ENCODE data around the gene BAAT.

DNA sequence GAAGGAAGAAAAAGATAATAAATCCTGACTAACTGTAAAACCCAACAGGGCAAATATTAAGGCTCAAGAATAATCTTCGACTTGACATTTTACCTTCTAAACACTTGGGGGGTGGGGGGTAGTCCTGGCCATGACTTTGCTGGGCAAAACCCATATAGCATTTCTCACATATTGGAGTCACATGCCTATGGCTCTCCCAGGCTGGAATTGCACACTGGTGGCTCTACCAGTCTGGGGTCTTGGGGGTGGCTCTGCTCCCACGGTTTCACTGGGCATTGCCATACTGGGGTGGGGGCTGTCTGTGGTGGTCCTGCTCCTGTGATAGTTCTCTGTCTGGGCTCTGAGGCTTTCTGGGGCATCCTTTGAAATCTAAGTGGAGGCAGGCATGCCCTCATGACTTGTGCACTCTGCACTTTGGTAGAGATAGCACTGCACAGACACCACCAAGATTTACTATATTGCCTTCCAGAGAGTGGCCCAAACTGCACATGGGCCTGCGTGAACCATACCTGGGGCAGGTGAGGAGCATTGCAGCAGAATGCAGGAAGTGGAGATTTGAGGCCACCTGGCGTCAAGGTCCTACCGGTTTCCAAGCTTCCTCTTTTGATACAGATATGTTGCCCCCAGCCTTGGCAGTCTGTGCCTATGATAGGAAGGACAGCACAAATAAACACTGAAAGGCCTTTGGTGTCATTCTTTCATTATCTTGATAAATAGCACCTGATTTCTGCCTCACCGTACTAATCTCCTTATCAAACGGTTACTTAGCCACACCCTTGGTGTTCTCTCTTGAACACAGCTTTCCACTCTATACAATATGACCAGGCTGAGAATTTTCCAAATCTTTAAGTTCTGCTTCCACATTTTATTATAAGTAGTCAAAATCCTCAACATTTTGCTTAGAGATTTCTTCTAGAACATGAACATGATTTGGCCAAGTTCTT is 29.8 kb downstream of the BAAT start:
- TF ChIP-seq YY1 (tag by site-specific recombination; IDR thresholded peaks at IDR 0.05) (no peak), ZNF426 (tag by site-specific recombination; IDR thresholded peaks at IDR 0.05) (no peak), HOXA7 (CRISPR knock-in tag; IDR thresholded peaks at IDR 0.05; ENCODE audit: borderline replicate concordance) (no peak), ZNF791 (tag by site-specific recombination; IDR thresholded peaks at IDR 0.05) (no peak), ZNF777 (tag by site-specific recombination; IDR thresholded peaks at IDR 0.05; ENCODE audit: borderline replicate concordance) (no peak), ZNF785 (tag by site-specific recombination; IDR thresholded peaks at IDR 0.05) (no peak), ZNF121 (tag by site-specific recombination; IDR thresholded peaks at IDR 0.05) (no peak), ZNF239 (tag by site-specific recombination; IDR thresholded peaks at IDR 0.05) (no peak)
- TF ChIP-seq, protein P1, sequence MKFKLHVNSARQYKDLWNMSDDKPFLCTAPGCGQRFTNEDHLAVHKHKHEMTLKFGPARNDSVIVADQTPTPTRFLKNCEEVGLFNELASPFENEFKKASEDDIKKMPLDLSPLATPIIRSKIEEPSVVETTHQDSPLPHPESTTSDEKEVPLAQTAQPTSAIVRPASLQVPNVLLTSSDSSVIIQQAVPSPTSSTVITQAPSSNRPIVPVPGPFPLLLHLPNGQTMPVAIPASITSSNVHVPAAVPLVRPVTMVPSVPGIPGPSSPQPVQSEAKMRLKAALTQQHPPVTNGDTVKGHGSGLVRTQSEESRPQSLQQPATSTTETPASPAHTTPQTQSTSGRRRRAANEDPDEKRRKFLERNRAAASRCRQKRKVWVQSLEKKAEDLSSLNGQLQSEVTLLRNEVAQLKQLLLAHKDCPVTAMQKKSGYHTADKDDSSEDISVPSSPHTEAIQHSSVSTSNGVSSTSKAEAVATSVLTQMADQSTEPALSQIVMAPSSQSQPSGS (tag by site-specific recombination; IDR thresholded peaks at IDR 0.05; ENCODE audit: low read depth), result no peak
- TF ChIP-seq, protein P2, sequence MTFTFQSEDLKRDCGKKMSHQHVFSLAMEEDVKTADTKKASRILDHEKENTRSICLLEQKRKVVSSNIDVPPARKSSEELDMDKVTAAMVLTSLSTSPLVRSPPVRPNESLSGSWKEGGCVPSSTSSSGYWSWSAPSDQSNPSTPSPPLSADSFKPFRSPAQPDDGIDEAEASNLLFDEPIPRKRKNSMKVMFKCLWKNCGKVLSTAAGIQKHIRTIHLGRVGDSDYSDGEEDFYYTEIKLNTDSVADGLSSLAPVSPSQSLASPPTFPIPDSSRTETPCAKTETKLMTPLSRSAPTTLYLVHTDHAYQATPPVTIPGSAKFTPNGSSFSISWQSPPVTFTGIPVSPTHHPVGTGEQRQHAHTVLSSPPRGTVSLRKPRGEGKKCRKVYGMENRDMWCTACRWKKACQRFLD (tag by site-specific recombination; IDR thresholded peaks at IDR 0.05), result no peak
- TF ChIP-seq, protein P3, sequence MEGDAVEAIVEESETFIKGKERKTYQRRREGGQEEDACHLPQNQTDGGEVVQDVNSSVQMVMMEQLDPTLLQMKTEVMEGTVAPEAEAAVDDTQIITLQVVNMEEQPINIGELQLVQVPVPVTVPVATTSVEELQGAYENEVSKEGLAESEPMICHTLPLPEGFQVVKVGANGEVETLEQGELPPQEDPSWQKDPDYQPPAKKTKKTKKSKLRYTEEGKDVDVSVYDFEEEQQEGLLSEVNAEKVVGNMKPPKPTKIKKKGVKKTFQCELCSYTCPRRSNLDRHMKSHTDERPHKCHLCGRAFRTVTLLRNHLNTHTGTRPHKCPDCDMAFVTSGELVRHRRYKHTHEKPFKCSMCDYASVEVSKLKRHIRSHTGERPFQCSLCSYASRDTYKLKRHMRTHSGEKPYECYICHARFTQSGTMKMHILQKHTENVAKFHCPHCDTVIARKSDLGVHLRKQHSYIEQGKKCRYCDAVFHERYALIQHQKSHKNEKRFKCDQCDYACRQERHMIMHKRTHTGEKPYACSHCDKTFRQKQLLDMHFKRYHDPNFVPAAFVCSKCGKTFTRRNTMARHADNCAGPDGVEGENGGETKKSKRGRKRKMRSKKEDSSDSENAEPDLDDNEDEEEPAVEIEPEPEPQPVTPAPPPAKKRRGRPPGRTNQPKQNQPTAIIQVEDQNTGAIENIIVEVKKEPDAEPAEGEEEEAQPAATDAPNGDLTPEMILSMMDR (tag by site-specific recombination; IDR thresholded peaks at IDR 0.05), result no peak
- TF ChIP-seq, protein P4, sequence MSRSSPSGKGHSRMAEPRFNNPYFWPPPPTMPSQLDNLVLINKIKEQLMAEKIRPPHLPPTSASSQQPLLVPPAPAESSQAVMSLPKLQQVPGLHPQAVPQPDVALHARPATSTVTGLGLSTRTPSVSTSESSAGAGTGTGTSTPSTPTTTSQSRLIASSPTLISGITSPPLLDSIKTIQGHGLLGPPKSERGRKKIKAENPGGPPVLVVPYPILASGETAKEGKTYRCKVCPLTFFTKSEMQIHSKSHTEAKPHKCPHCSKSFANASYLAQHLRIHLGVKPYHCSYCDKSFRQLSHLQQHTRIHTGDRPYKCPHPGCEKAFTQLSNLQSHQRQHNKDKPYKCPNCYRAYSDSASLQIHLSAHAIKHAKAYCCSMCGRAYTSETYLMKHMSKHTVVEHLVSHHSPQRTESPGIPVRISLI (tag by site-specific recombination; IDR thresholded peaks at IDR 0.05), result no peak
- TF ChIP-seq, protein P5, sequence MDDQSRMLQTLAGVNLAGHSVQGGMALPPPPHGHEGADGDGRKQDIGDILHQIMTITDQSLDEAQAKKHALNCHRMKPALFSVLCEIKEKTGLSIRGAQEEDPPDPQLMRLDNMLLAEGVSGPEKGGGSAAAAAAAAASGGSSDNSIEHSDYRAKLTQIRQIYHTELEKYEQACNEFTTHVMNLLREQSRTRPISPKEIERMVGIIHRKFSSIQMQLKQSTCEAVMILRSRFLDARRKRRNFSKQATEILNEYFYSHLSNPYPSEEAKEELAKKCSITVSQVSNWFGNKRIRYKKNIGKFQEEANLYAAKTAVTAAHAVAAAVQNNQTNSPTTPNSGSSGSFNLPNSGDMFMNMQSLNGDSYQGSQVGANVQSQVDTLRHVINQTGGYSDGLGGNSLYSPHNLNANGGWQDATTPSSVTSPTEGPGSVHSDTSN (CRISPR knock-in tag; IDR thresholded peaks at IDR 0.05), result no peak

Measured in HEK293 (cell line).